H9 (cell line): ENCODE results near the gene HHLA2. TPM values are rescaled to one million over a fixed set of nuclear protein-coding genes. Genes with fewer than 3 reads are reported as not detected.
A peak's percentile ranks its signal among the peaks of the same experiment; 100 is the strongest.

Experiments
- DNase-seq: peaks from one replicate; pipeline ENCODE4 v3.0.0-alpha.2; 2017
- H2AFZ ChIP-seq: one replicate; pipeline ENCODE4 v1.6.1; 2013; ENCODE audit warnings: mild to moderate bottlenecking, low read length, control low read depth, moderate library complexity
- H2AK5ac ChIP-seq: 2 replicates; pipeline ENCODE4 v1.6.1; 2013; ENCODE audit warnings: low read length, control low read depth, mixed read lengths; ENCODE audit not compliant: insufficient read length
- H2BK120ac ChIP-seq: one replicate; pipeline ENCODE4 v1.6.1; 2013; ENCODE audit warnings: low read depth, mild to moderate bottlenecking, low read length, control low read depth, inconsistent platforms; ENCODE audit not compliant: poor library complexity, severe bottlenecking
- H2BK12ac ChIP-seq: 2 replicates; pipeline ENCODE4 v1.6.1; 2013; ENCODE audit warnings: low read length, control low read depth, mixed read lengths, low read depth; ENCODE audit not compliant: insufficient read length
- H2BK15ac ChIP-seq: 2 replicates; pipeline ENCODE4 v1.6.1; 2013; ENCODE audit warnings: low read depth, low read length, control low read depth
- H2BK20ac ChIP-seq: one replicate; pipeline ENCODE4 v1.6.1; 2013; ENCODE audit warnings: low read depth, mild to moderate bottlenecking, low read length, control low read depth, inconsistent platforms; ENCODE audit not compliant: poor library complexity, severe bottlenecking
- H2BK5ac ChIP-seq: 2 replicates; pipeline ENCODE4 v1.6.1; 2013; ENCODE audit warnings: low read length, control low read depth, mixed read lengths; ENCODE audit not compliant: insufficient read length
- H3K14ac ChIP-seq: 2 replicates; pipeline ENCODE4 v1.6.1; 2013; ENCODE audit warnings: low read length, control low read depth; ENCODE audit not compliant: insufficient read depth
- H3K18ac ChIP-seq: 2 replicates; pipeline ENCODE4 v1.6.1; 2013; ENCODE audit warnings: low read depth, mild to moderate bottlenecking, mixed read lengths, low read length, control low read depth; ENCODE audit not compliant: insufficient read length
- H3K23ac ChIP-seq: 2 replicates; pipeline ENCODE4 v1.6.1; 2013; ENCODE audit warnings: low read length, control low read depth, mixed read lengths, low read depth; ENCODE audit not compliant: insufficient read length
- H3K23me2 ChIP-seq: 2 replicates; pipeline ENCODE4 v1.6.1; 2013; ENCODE audit warnings: low read depth, mild to moderate bottlenecking, mixed read lengths, low read length, control low read depth; ENCODE audit not compliant: insufficient read length, poor library complexity, severe bottlenecking
- H3K27ac ChIP-seq: 2 replicates; pipeline ENCODE4 v1.5.1; 2013; ENCODE audit warnings: low read length, control low read depth, mixed read lengths, low read depth; ENCODE audit not compliant: insufficient read length
- H3K27me3 ChIP-seq: 2 replicates; pipeline ENCODE4 v1.6.1; 2013; ENCODE audit warnings: low read length, control low read depth, inconsistent platforms; ENCODE audit not compliant: insufficient read depth
- H3K4ac ChIP-seq: 2 replicates; pipeline ENCODE4 v1.6.1; 2013; ENCODE audit warnings: low read depth, mild to moderate bottlenecking, control low read depth, inconsistent platforms, low read length, moderate library complexity
- H3K4me1 ChIP-seq: 2 replicates; pipeline ENCODE4 v1.6.1; 2013; ENCODE audit warnings: low read length, control low read depth, inconsistent platforms; ENCODE audit not compliant: insufficient read depth
- H3K4me2 ChIP-seq: 2 replicates; pipeline ENCODE4 v1.6.1; 2013; ENCODE audit warnings: low read length, control low read depth, mixed read lengths; ENCODE audit not compliant: insufficient read length, insufficient read depth
- H3K56ac ChIP-seq: 2 replicates; pipeline ENCODE4 v1.6.1; 2013; ENCODE audit warnings: low read depth, mild to moderate bottlenecking, mixed read lengths, low read length, control low read depth; ENCODE audit not compliant: insufficient read length
- H3K79me1 ChIP-seq: 2 replicates; pipeline ENCODE4 v1.6.1; 2013; ENCODE audit warnings: low read depth, mild to moderate bottlenecking, moderate library complexity, low read length, control low read depth, inconsistent platforms; ENCODE audit not compliant: insufficient read depth, poor library complexity, severe bottlenecking
- H3K79me2 ChIP-seq: 2 replicates; pipeline ENCODE4 v1.6.1; 2013; ENCODE audit warnings: low read length, control low read depth, inconsistent platforms; ENCODE audit not compliant: insufficient read depth
- H3K9ac ChIP-seq: 2 replicates; pipeline ENCODE4 v1.6.1; 2013; ENCODE audit warnings: low read length, control low read depth, mixed read lengths; ENCODE audit not compliant: insufficient read length; ENCODE audit errors: extremely low read depth
- H3K9me3 ChIP-seq: one replicate; pipeline ENCODE4 v1.6.1; 2013; ENCODE audit warnings: low read depth, low read length, inconsistent platforms; ENCODE audit not compliant: control insufficient read depth
- H3T11ph ChIP-seq: one replicate; pipeline ENCODE4 v1.6.1; 2013; ENCODE audit warnings: mild to moderate bottlenecking, low read length, control low read depth, inconsistent platforms
- H4K20me1 ChIP-seq: one replicate; pipeline ENCODE4 v1.6.1; 2013; ENCODE audit not compliant: control insufficient read depth, insufficient read length, insufficient read depth
- H4K5ac ChIP-seq: 2 replicates; pipeline ENCODE4 v1.6.1; 2013; ENCODE audit warnings: low read depth, mild to moderate bottlenecking, mixed read lengths, low read length, control low read depth; ENCODE audit not compliant: insufficient read length
- H4K8ac ChIP-seq: replicated peaks from 2 replicates; pipeline ENCODE4 v1.6.1; 2013; ENCODE audit warnings: low read length, control low read depth, mixed read lengths, low read depth; ENCODE audit not compliant: insufficient read length
- H4K91ac ChIP-seq: 2 replicates; pipeline ENCODE4 v1.6.1; 2013; ENCODE audit warnings: low read depth, mild to moderate bottlenecking, moderate library complexity, mixed read lengths, low read length, control low read depth; ENCODE audit not compliant: insufficient read length
- H3K27ac Mint-ChIP-seq, 3 experiments: 2 replicates in 2 of 3; 3 replicates in 1 of 3; pipeline ENCODE4 v1.8.0; 2020 to 2021; ENCODE audit warnings: mixed read lengths in 3 of 3, mild to moderate bottlenecking in 1 of 3, moderate library complexity in 1 of 3
- H3K27me3 Mint-ChIP-seq: 2 replicates; pipeline ENCODE4 v1.8.0; 2021; ENCODE audit warnings: low read depth, mild to moderate bottlenecking, moderate library complexity, mixed read lengths
- H3K36me3 Mint-ChIP-seq, 3 experiments: 2 replicates in 2 of 3; 3 replicates in 1 of 3; pipeline ENCODE4 v1.8.0; 2020 to 2021; ENCODE audit warnings: low read depth in 3 of 3, mixed read lengths in 3 of 3; ENCODE audit not compliant: insufficient read depth in 1 of 3
- H3K4me1 Mint-ChIP-seq, 2 experiments: 2 replicates each; pipeline ENCODE4 v1.8.0; 2020; ENCODE audit warnings: mixed read lengths in 2 of 2
- H3K4me3 Mint-ChIP-seq, 2 experiments: 2 replicates in 1 of 2; 3 replicates in 1 of 2; pipeline ENCODE4 v1.8.0; 2020 to 2021; ENCODE audit warnings: mild to moderate bottlenecking in 2 of 2, mixed read lengths in 2 of 2, moderate library complexity in 1 of 2
- H3K9me3 Mint-ChIP-seq, 2 experiments: 2 replicates in 1 of 2; 3 replicates in 1 of 2; pipeline ENCODE4 v1.8.0; 2020; ENCODE audit warnings: mild to moderate bottlenecking in 2 of 2, mixed read lengths in 2 of 2, moderate library complexity in 1 of 2
- WGBS: extraction: QIAGEN DNeasy Blood & Tissue Kit; methylation state at CpG from one replicate; pipeline ENCODE4 v1.1.7; 2013; ENCODE audit warnings: missing lambda C conversion rate, low lambda C conversion rate, mixed read lengths; ENCODE audit not compliant: insufficient read length; ENCODE audit errors: extremely low coverage; 5-methylcytosine and 5-hydroxymethylcytosine counted together
- total RNA-seq: library from RNA; stranded (reverse); gene quantifications from 2 replicates; pipeline ENCODE4 v1.2.1, GENCODE V29; 2021
- TF ChIP-seq, protein P1 (sequence below): fragments of 200-600 bp; sonication (generic); conservative IDR thresholded peaks from 3 replicates; pipeline ENCODE4 v1.8.0; 2021; ENCODE audit warnings: antibody characterized with exemption, mild to moderate bottlenecking

Gene HHLA2
- total RNA-seq, 1 experiment from 2014 or later: not detected

GRCh38 chr3:108414007-108414406 is 117.7 kb downstream of the HHLA2 start:
- H4K5ac ChIP-seq: peak overlapping the region; percentile 31
- H3K23ac ChIP-seq: no peak overlapping the region
- H3K4ac ChIP-seq: no peak overlapping the region
- no peak overlapping the region for H3K14ac ChIP-seq
- no peaks in the 10 kb centered on the region; a peak in 2 of 5 replicates for H3K9me3 Mint-ChIP-seq
- no peak overlapping the region for H3K56ac ChIP-seq
- H2AFZ ChIP-seq: no peak overlapping the region
- no peak overlapping the region for H2BK15ac ChIP-seq
- H3K9ac ChIP-seq: no peak overlapping the region
- no peak overlapping the region for H3K4me3 Mint-ChIP-seq
- no peaks in the 10 kb centered on the region for H3K79me1 ChIP-seq
- no peaks in the 10 kb centered on the region for H3K23me2 ChIP-seq
- no peak overlapping the region for H3K4me2 ChIP-seq
- no peaks in the 10 kb centered on the region for H4K20me1 ChIP-seq
- no peak overlapping the region for H3T11ph ChIP-seq
- TF ChIP-seq, protein P1, sequence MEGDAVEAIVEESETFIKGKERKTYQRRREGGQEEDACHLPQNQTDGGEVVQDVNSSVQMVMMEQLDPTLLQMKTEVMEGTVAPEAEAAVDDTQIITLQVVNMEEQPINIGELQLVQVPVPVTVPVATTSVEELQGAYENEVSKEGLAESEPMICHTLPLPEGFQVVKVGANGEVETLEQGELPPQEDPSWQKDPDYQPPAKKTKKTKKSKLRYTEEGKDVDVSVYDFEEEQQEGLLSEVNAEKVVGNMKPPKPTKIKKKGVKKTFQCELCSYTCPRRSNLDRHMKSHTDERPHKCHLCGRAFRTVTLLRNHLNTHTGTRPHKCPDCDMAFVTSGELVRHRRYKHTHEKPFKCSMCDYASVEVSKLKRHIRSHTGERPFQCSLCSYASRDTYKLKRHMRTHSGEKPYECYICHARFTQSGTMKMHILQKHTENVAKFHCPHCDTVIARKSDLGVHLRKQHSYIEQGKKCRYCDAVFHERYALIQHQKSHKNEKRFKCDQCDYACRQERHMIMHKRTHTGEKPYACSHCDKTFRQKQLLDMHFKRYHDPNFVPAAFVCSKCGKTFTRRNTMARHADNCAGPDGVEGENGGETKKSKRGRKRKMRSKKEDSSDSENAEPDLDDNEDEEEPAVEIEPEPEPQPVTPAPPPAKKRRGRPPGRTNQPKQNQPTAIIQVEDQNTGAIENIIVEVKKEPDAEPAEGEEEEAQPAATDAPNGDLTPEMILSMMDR: no peak
- no peak for DNase-seq
- no peaks in the 10 kb centered on the region; a peak in 1 of 7 replicates for H3K36me3 Mint-ChIP-seq
- no peaks in the 10 kb centered on the region for H3K4me1 ChIP-seq
- no CpG with 5 or more reads among the region's 5 CpGs for WGBS
- H3K27me3 Mint-ChIP-seq: no peaks in the 10 kb centered on the region
- no peak overlapping the region for H3K27ac ChIP-seq
- H2BK120ac ChIP-seq: no peak overlapping the region
- H3K27me3 ChIP-seq: no peaks in the 10 kb centered on the region
- H2BK12ac ChIP-seq: no peak overlapping the region
- H3K79me2 ChIP-seq: no peaks in the 10 kb centered on the region
- no peak overlapping the region for H2AK5ac ChIP-seq
- H3K27ac Mint-ChIP-seq: no peak overlapping the region
- H3K4me1 Mint-ChIP-seq: no peaks in the 10 kb centered on the region
- no peak overlapping the region for H4K8ac ChIP-seq
- H4K91ac ChIP-seq: no peak overlapping the region
- H3K18ac ChIP-seq: no peak overlapping the region
- H2BK20ac ChIP-seq: no peak overlapping the region
- no peak overlapping the region for H2BK5ac ChIP-seq
- no peaks in the 10 kb centered on the region for H3K9me3 ChIP-seq
